Cardiac fibroblast (primary cell): ENCODE results near the gene PLCB4.

ENCODE experiments used
- DNase-seq, 2 donors: peaks; one replicate each; pipeline versions ENCODE4 v3.0.0 to v3.0.0-alpha.2; 2010; ENCODE audit warnings: low read depth in 2 of 2
- H3K4me3 ChIP-seq, 2 donors: replicated peaks in 1 of 2; 1 replicate in 1 of 2; 2 replicates in 1 of 2; pipeline ENCODE4 v1.5.1; 2011; ENCODE audit warnings: low read depth in 2 of 2, low read length in 2 of 2, mild to moderate bottlenecking in 2 of 2, moderate library complexity in 1 of 2
- CTCF ChIP-seq: IDR thresholded peaks from one replicate; pipeline ENCODE4 v1.5.1; 2011; ENCODE audit warnings: low read depth, mild to moderate bottlenecking, low read length, inconsistent platforms

The PLCB4 gene

GRCh38 chr20:9353916-9354276 is 285.0 kb downstream of the PLCB4 start:
- peak; percentile 32 to 68 for DNase-seq
- no peak for TF ChIP-seq CTCF

GRCh38 chr20:9354579-9354978 is 285.7 kb downstream of the PLCB4 start:
- no peak overlapping the region for H3K4me3 ChIP-seq
- no peak for DNase-seq
- no peak for TF ChIP-seq CTCF

More at GRCh38 chr20:9353916-9354276, 285.0 kb downstream of the PLCB4 start:
- H3K4me3 ChIP-seq: no peak overlapping the region

- DNase-seq: no peak
- H3K4me3 ChIP-seq: no peak overlapping the region
Observed at GRCh38 chr20:9358001-9358400, 289.1 kb downstream of the PLCB4 start.

GRCh38 chr20:9359561-9360308 is 290.8 kb downstream of the PLCB4 start:
- DNase-seq: peak; percentile 77 to 80

More at GRCh38 chr20:9358001-9358400, 289.1 kb downstream of the PLCB4 start:
- TF ChIP-seq CTCF: no peak

GRCh38 chr20:9360431-9360830 is 291.5 kb downstream of the PLCB4 start:
- DNase-seq: no peak
- H3K4me3 ChIP-seq: no peak overlapping the region
- TF ChIP-seq CTCF: no peak

More at GRCh38 chr20:9359561-9360308, 290.8 kb downstream of the PLCB4 start:
- H3K4me3 ChIP-seq: no peak overlapping the region
- peak; percentile 39 for TF ChIP-seq CTCF

GRCh38 chr20:9363673-9364072 is 294.8 kb downstream of the PLCB4 start:
- no peak for TF ChIP-seq CTCF
- H3K4me3 ChIP-seq: no peak overlapping the region
- DNase-seq: no peak

GRCh38 chr20:9367328-9367727 is 298.4 kb downstream of the PLCB4 start:
- DNase-seq: no peak
- TF ChIP-seq CTCF: no peak
- no peak overlapping the region for H3K4me3 ChIP-seq
